ENCODE measurements around the gene TINAGL1.

- TF ChIP-seq CTCF (IDR thresholded peaks at IDR 0.05): no peak
- no peak for TF ChIP-seq HDAC2 (IDR thresholded peaks at IDR 0.05)
- TF ChIP-seq, protein P1, sequence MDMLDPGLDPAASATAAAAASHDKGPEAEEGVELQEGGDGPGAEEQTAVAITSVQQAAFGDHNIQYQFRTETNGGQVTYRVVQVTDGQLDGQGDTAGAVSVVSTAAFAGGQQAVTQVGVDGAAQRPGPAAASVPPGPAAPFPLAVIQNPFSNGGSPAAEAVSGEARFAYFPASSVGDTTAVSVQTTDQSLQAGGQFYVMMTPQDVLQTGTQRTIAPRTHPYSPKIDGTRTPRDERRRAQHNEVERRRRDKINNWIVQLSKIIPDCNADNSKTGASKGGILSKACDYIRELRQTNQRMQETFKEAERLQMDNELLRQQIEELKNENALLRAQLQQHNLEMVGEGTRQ (IDR thresholded peaks at IDR 0.05): no peak
- TF ChIP-seq RFX5 (IDR thresholded peaks at IDR 0.05): no peak
- TF ChIP-seq EP300 (IDR thresholded peaks at IDR 0.05): no peak
- TF ChIP-seq RAD21 (conservative IDR thresholded peaks at IDR 0.05 in 1 of 2, IDR thresholded peaks at IDR 0.05 in 1 of 2): no peak
Observed at GRCh38 chr1:31592132-31592531, 15.8 kb downstream of the TINAGL1 start.
